GM21423 (cell line): ENCODE results near the gene PRKAG1.

Experiments used
- ATAC-seq: cut with Tn5 transposase; IDR thresholded peaks from one replicate; pipeline ENCODE4 v1.9.1; 2021; ENCODE audit warnings: mild to moderate bottlenecking, moderate library complexity; ENCODE audit not compliant: unreplicated experiment

PRKAG1 gene

GRCh38 chr12:48986720-48987291 lies 31.8 kb downstream of the PRKAG1 start:
- ATAC-seq = no peak

GRCh38 chr12:48985901-48986300 lies 32.7 kb downstream of the PRKAG1 start:
- no peak for ATAC-seq

GRCh38 chr12:48985475-48985897 lies 33.1 kb downstream of the PRKAG1 start:
- ATAC-seq = no peak

GRCh38 chr12:48982397-48983080 lies 36.0 kb downstream of the PRKAG1 start:
- ATAC-seq = no peak

DNA sequence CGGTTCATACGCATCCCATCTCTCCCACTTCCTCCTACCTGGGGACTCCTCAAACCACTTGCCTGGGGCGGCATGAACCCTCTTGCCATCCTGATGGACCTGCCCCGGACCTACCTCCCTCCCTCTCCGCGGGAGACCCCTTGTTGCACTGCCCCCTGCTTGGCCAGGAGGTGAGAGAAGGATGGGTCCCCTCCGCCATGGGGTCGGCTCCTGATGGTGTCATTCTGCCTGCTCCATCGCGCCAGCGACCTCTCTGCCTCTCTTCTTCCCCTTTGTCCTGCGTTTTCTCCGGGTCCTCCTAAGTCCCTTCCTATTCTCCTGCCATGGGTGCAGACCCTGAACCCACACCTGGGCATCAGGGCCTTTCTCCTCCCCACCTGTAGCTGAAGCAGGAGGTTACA lies 36.8 kb downstream of the PRKAG1 start:
- ATAC-seq = no peak

DNA sequence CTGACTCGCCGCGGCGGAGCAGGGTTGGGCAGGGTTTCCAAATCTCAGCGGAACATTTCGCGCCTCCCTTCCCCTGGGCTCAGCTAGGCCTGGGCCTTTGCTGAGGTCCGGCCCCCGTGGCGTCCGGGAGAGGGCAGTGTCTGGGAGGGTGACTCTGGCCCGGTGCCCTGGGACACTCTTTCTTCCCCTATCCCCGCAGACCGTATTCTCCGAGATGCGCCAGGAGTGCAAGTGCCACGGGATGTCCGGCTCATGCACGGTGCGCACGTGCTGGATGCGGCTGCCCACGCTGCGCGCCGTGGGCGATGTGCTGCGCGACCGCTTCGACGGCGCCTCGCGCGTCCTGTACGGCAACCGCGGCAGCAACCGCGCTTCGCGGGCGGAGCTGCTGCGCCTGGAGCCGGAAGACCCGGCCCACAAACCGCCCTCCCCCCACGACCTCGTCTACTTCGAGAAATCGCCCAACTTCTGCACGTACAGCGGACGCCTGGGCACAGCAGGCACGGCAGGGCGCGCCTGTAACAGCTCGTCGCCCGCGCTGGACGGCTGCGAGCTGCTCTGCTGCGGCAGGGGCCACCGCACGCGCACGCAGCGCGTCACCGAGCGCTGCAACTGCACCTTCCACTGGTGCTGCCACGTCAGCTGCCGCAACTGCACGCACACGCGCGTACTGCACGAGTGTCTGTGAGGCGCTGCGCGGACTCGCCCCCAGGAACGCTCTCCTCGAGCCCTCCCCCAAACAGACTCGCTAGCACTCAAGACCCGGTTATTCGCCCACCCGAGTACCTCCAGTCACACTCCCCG lies 37.4 kb downstream of the PRKAG1 start:
- no peak for ATAC-seq

GRCh38 chr12:48980389-48980952 lies 38.1 kb downstream of the PRKAG1 start:
- ATAC-seq = no peak

GRCh38 chr12:48979602-48980388 lies 38.8 kb downstream of the PRKAG1 start:
- ATAC-seq = no peak

DNA sequence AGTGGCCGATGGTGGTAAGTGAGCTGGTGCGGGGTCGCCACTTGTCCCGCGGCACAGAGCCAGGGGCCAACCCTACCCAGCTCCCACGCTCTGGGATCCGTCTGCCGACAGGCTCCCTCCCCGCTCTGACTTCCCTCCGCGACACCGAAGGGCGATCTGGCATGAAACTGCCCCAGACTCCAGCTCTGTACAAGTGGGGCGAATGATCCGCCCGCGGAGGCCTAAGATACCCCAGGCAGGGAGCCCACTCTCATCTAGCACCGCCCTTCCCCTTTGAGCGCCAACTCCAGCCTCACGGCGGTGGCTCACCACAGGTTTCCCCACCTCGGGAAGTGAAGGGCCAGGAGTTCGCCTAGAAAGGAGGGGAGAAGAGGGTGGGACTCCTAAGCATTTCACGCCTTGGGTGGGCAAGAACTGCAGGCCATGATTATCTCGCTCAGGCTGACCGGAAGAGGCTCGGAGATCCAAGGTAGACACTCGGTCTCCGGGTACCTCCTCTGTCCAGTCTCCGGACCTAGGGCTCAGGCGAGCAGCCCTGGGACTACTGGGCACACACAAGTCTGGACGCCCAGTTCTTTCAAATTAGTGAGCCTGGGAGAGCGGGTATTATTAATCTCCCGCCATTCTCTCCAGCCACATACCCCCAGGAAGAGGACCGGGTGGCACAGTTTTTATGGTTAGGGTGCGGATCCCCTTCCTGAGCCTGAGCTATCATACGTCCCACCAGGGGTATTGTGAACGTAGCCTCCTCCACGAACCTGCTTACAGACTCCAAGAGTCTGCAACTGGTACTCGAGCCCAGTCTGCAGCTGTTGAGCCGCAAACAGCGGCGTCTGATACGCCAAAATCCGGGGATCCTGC lies 39.6 kb downstream of the PRKAG1 start:
- no peak for ATAC-seq

- ATAC-seq = no peak
Observed at GRCh38 chr12:48978291-48978740, 40.3 kb downstream of the PRKAG1 start, which contains the start of gene WNT1. WNT1 (plus strand) TSS chr12:48978322; CDS start chr12:48978651, 329 bp downstream.

GRCh38 chr12:48977290-48978281 lies 41.0 kb downstream of the PRKAG1 start:
- ATAC-seq = peak; percentile 34

GRCh38 chr12:48973941-48974673 lies 44.5 kb downstream of the PRKAG1 start:
- no peak for ATAC-seq

- no peak for ATAC-seq
Observed at GRCh38 chr12:48973531-48973930, 45.0 kb downstream of the PRKAG1 start.

GRCh38 chr12:48972952-48973483 lies 45.6 kb downstream of the PRKAG1 start:
- ATAC-seq = no peak

- no peak for ATAC-seq
Observed at GRCh38 chr12:48972213-48972951, 46.2 kb downstream of the PRKAG1 start.

- ATAC-seq = no peak
Observed at GRCh38 chr12:48970702-48971334, 47.8 kb downstream of the PRKAG1 start.
